ENCODE data around the gene HRCT1.

GRCh38 chr9:35956651-35957050 lies 50.6 kb downstream of the HRCT1 start:
- TF ChIP-seq POLR2A (IDR thresholded peaks at IDR 0.05; ENCODE audit: low read length) = no peak
- TF ChIP-seq GATA1 (IDR thresholded peaks at IDR 0.05; ENCODE audit: low read depth, low read length) = no peak

All from erythroblast (primary cell).